Testis (tissue), 3 donors: ENCODE data around the gene SPRR3. TPM values are rescaled to one million over a fixed set of nuclear protein-coding genes. Genes with fewer than 3 reads are reported as not detected.

ENCODE experiments used
- DNase-seq: peaks from one replicate; pipeline ENCODE4 v3.0.0-alpha.2; 2019
- H3K27ac ChIP-seq, 2 donors: fragments of 200-600 bp; sonication (generic); one replicate each; pipeline ENCODE4 v1.5.1; 2019
- H3K27me3 ChIP-seq: fragments of 200-600 bp; sonication (generic); one replicate; pipeline ENCODE4 v1.5.1; 2019
- H3K36me3 ChIP-seq: fragments of 200-600 bp; sonication (generic); one replicate; pipeline ENCODE4 v1.5.1; 2017; ENCODE audit warnings: low read depth; ENCODE audit errors: missing control alignments
- H3K4me1 ChIP-seq: fragments of 200-600 bp; sonication (generic); one replicate; pipeline ENCODE4 v1.5.1; 2019
- H3K4me3 ChIP-seq, 2 donors: fragments of 200-600 bp; sonication (generic); one replicate each; pipeline ENCODE4 v1.5.1; 2017 to 2019
- H3K9me3 ChIP-seq: fragments of 200-600 bp; sonication (generic); one replicate; pipeline ENCODE4 v1.5.1; 2017
- POLR2A ChIP-seq: fragments of 450-650 bp; IDR thresholded peaks from one replicate; pipeline ENCODE4 v1.6.1; 2017; ENCODE audit warnings: antibody characterized with exemption, mild to moderate bottlenecking, moderate library complexity
- WGBS, 2 donors: methylation state at CpG; one replicate each; pipeline ENCODE4 v1.1.5; 2018; 5-methylcytosine and 5-hydroxymethylcytosine counted together
- intact Hi-C: fragments of 100-400 bp; cut with DNase I; formaldehyde crosslinking; loops from one replicate; pipeline ENCODE4 v1.15.1; 2023; ENCODE audit warnings: low total_unique reads
- polyA plus RNA-seq: library from polyadenylated mRNA; stranded (reverse); fragments of 350-450 nt; fragmentation: Illumina TruSeq; extraction: RNeasy Lipid Tissue Mini Kit (QIAGEN cat#74804); gene quantifications from one replicate; pipeline ENCODE4 v1.2.3, GENCODE V29; 2014; ENCODE audit warnings: low read depth, low replicate concordance; ENCODE audit not compliant: insufficient read depth
- total RNA-seq, 2 donors: library from RNA; depleted of rRNA; stranded (reverse); fragments of >200 nt; gene quantifications; one replicate each; pipeline ENCODE4 v1.2.3, GENCODE V29; 2016
- TF ChIP-seq, protein P1 (sequence below), 3 experiments: fragments of 450-650 bp in 2 of 3; fragments of 200-600 bp in 1 of 3; sonication (generic) in 1 of 3; IDR thresholded peaks; one replicate each; pipeline ENCODE4 v1.5.1; 2016 to 2019; ENCODE audit warnings: antibody characterized with exemption in 3 of 3, mild to moderate bottlenecking in 2 of 3, moderate library complexity in 1 of 3

The SPRR3 gene
- total and polyA plus RNA-seq, 3 donors from 2014 or later = not detected

DNA sequence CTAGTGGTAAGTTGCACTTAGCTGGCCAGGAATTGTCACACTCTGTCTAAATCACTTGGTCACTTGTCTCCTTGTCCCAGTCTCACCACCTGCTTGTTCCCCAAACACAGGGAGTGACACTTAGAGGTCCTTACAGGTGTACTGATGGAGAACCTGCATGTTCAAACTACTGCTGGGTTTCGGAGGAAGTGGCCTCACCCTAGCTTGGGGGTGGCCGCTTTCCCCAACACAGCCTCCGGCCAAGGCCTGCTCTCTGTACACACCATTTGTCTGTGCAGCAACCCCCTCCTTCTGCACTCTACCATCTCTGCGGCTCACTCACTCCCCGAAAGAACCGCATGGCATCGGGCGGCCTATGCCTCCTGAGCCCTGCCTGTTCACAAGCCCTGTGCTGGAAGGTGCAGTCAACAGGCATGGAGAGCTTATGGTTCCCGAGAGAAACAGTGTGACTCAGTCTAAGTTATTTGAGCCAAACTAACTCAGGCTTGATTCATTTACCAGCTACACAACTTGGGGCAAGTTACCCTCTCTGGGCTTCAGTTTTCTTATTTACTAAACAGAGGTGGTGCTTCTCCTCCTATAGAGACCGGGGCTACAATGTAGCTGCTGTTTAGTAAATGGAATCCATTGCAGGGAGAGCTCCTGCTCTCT, 41.6 kb upstream of the SPRR3 start:
- H3K4me3 ChIP-seq = no peak overlapping the region
- H3K9me3 ChIP-seq = no peaks in the 10 kb centered on the region
- 92 to 95% methylated on average over 10 of the region's 10 CpGs for WGBS, 2 donors
- TF ChIP-seq POLR2A = no peak
- TF ChIP-seq, protein P1, sequence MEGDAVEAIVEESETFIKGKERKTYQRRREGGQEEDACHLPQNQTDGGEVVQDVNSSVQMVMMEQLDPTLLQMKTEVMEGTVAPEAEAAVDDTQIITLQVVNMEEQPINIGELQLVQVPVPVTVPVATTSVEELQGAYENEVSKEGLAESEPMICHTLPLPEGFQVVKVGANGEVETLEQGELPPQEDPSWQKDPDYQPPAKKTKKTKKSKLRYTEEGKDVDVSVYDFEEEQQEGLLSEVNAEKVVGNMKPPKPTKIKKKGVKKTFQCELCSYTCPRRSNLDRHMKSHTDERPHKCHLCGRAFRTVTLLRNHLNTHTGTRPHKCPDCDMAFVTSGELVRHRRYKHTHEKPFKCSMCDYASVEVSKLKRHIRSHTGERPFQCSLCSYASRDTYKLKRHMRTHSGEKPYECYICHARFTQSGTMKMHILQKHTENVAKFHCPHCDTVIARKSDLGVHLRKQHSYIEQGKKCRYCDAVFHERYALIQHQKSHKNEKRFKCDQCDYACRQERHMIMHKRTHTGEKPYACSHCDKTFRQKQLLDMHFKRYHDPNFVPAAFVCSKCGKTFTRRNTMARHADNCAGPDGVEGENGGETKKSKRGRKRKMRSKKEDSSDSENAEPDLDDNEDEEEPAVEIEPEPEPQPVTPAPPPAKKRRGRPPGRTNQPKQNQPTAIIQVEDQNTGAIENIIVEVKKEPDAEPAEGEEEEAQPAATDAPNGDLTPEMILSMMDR (IDR thresholded peaks at IDR 0.05) = no peak
- H3K27me3 ChIP-seq = no peaks in the 10 kb centered on the region
- no peak overlapping the region for H3K27ac ChIP-seq
- intact Hi-C loops = no loop called here
- no peak for DNase-seq
- no peaks in the 10 kb centered on the region for H3K4me1 ChIP-seq
- H3K36me3 ChIP-seq = no peaks in the 10 kb centered on the region

DNA sequence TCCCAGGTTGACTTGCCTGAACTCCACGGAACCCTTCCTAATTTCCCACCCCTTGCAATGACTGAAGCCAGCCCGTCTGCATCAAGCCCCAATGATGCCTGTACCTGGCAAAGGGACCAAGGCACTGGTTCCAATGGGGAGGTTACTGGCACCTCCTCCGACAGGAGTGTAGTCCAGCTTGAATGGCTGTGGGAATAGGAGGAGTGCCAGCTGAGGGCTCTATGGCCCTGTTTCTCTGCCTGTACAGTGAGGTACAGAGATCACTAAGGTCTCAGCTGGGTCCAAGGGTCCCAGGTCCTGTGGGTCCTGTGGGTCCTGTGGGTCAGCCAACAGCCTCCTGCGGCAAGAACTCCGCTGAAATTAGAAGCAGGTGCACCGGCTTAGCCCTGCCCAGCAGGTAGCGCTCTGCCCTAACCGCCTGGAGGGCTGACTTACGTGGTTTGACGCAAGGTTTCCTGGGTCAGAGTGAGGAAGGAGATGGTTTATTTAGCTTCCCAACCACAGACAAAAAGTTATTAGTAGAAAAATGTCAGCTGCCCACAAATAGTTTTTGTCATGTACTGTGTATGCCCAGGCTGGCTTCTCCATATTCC, 41.0 kb upstream of the SPRR3 start:
- DNase-seq = no peak
- Histone ChIP-seq H3K4me3 (no peak overlapping the region), H3K27ac (no peak overlapping the region), H3K9me3 (no peaks in the 10 kb centered on the region), H3K27me3 (no peaks in the 10 kb centered on the region), H3K36me3 (no peaks in the 10 kb centered on the region), H3K4me1 (no peaks in the 10 kb centered on the region)
- WGBS, 2 donors = 83 to 88% methylated on average over 9 to 10 of the region's 10 CpGs
- intact Hi-C loops = no loop called here
- TF ChIP-seq POLR2A = no peak
- TF ChIP-seq, protein P1 (IDR thresholded peaks at IDR 0.05) = no peak

DNA sequence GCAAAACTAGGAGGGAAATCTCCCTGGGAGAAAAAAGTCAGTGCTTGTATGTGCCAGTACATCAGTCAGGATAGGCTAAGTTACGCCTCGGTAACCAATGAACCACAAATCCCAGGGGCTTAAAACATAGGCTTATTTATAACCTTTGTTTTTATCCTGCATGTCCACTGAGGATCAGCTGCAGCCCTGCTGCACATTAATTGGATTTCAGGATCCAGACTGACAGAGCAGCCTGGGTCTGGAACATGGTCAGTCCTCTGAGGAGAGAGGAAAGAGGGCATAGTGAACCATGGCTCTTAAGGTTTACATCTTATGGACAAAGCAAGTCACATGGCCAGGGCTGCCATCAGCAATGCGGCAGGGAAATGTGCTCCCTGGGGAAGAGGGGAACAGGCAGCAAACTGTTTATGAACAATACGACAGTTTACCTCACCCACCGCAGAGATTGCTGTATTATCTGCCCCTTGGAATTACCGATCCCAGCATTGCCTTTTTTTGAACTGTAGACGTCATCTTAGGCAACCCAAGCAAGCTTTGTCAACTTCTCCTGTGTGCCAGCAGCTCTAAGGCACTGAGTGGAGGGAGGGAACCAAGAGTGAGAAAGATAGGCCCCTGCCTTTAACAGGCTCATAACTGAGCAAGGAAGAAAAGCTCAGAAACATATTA, 40.2 kb upstream of the SPRR3 start:
- Histone ChIP-seq H3K4me1 (no peaks in the 10 kb centered on the region), H3K9me3 (no peaks in the 10 kb centered on the region), H3K36me3 (no peaks in the 10 kb centered on the region), H3K4me3 (no peak overlapping the region), H3K27me3 (no peaks in the 10 kb centered on the region), H3K27ac (no peak overlapping the region)
- TF ChIP-seq, protein P1 (IDR thresholded peaks at IDR 0.05) = no peak
- no peak for TF ChIP-seq POLR2A
- 90 to 94% methylated on average over 7 of the region's 7 CpGs for WGBS, 2 donors
- DNase-seq = no peak
- intact Hi-C loops = no loop called here

DNA sequence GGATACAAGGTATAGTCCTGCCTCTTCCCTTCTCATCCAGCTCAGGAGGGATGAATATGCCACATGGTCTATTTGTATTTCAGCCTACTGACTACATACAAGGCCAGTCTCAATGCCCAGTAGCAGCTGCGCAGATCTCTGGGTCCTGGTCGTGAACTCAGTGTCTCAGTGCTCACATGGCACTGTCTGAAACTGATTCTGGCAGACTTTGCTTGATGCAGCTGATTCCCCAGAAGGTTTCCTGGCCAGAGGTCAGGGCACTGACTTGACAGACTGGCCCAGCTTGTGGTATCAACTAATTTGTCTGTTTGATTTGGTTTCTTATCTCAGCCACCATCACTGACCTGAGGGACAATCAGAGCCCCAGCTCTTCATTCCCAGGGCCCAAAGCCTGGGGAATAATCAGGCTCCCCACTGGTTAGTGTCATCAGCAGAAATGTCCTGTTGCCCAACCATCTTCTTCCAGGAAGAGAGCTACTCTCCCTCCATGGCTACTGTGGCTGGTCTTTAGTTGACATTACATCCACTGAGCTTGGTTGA, 38.6 kb upstream of the SPRR3 start:
- intact Hi-C loops = no loop called here
- no peaks in the 10 kb centered on the region for H3K27me3 ChIP-seq
- H3K4me1 ChIP-seq = no peaks in the 10 kb centered on the region
- TF ChIP-seq POLR2A = no peak
- TF ChIP-seq, protein P1 (IDR thresholded peaks at IDR 0.05) = no peak
- no peak overlapping the region for H3K27ac ChIP-seq
- no peaks in the 10 kb centered on the region for H3K9me3 ChIP-seq
- no peak for DNase-seq
- 79 to 96% methylated on average over 2 of the region's 2 CpGs for WGBS, 2 donors
- no peaks in the 10 kb centered on the region for H3K36me3 ChIP-seq
- H3K4me3 ChIP-seq = no peak overlapping the region
